Measurements from ENCODE around the gene COL5A1. TPM values are rescaled to one million over a fixed set of nuclear protein-coding genes. Genes with fewer than 3 reads are reported as not detected.

The COL5A1 gene
- total RNA-seq, 1 donor from 2014 or later = 1,552 TPM

DNA sequence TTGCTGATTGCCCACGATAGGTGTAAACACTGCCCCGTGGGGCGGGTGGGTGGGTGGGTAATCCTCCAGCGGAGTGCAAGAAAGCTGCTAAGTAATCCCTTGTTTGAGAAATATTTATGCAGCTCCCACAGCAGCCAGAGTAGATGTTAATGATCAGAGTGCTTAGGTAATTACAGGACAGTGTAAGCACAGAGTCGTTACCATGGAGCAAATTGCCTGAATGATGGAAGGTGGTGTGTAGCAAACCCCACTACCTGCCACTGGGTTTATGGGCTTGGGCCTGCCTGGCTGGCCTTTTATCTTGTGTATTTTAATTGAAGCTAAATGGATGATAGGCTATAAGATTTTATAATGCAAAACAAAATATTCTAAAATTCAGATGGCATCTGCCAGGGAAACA is 110.0 kb downstream of the COL5A1 start:
- Mint-ChIP-seq H3K27ac (ENCODE audit: unreplicated experiment) (no peak overlapping the region), H3K9me3 (ENCODE audit: unreplicated experiment) (no peaks in the 10 kb centered on the region), H3K4me1 (ENCODE audit: unreplicated experiment) (no peaks in the 10 kb centered on the region), H3K4me3 (ENCODE audit: unreplicated experiment) (no peak overlapping the region), H3K36me3 (ENCODE audit: unreplicated experiment) (peaks cover 40% of the 10 kb centered on the region), H3K27me3 (ENCODE audit: unreplicated experiment) (no peaks in the 10 kb centered on the region)
- TF ChIP-seq, protein P1, sequence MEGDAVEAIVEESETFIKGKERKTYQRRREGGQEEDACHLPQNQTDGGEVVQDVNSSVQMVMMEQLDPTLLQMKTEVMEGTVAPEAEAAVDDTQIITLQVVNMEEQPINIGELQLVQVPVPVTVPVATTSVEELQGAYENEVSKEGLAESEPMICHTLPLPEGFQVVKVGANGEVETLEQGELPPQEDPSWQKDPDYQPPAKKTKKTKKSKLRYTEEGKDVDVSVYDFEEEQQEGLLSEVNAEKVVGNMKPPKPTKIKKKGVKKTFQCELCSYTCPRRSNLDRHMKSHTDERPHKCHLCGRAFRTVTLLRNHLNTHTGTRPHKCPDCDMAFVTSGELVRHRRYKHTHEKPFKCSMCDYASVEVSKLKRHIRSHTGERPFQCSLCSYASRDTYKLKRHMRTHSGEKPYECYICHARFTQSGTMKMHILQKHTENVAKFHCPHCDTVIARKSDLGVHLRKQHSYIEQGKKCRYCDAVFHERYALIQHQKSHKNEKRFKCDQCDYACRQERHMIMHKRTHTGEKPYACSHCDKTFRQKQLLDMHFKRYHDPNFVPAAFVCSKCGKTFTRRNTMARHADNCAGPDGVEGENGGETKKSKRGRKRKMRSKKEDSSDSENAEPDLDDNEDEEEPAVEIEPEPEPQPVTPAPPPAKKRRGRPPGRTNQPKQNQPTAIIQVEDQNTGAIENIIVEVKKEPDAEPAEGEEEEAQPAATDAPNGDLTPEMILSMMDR (IDR thresholded peaks at IDR 0.05) = no peak
- no peak for DNase-seq (ENCODE audit: extremely low spot score, unreplicated experiment)

DNA sequence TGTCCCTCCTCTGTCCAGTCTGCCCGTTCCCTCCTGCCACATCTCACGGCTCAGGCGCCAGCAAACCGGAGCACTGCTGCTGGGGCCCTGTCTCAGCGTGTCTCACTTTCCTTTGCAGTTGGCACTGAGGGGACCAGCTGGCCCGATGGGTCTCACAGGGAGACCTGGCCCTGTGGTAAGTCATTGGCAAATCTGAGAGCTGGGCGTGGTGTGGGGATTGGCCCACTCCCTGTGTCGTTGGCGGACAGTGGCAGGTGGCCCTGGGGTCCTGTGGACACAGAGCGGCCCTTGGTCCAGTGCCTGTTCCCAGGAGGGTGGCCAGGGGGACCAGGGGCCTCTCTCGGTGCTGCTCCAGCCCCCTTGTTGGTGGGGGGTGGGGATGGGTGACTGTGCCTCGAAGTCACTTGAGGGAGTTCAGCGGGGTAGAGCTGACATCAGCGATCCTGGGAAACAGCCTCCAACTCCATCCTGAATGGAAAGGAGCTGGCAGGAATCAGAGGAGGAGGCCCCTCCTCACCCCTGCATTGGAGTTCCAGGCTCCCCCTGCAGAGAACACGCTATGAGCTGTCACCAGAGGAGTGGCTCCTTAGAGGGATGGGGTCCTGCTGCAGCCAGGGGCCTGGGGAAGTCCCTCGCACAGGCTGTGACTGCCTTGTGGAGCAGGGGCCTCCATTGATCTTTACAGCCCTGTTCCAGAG is 111.0 kb downstream of the COL5A1 start:
- H3K36me3 Mint-ChIP-seq (ENCODE audit: unreplicated experiment) = peaks cover 38% of the 10 kb centered on the region
- H3K27me3 Mint-ChIP-seq (ENCODE audit: unreplicated experiment) = no peaks in the 10 kb centered on the region
- no peaks in the 10 kb centered on the region for H3K9me3 Mint-ChIP-seq (ENCODE audit: unreplicated experiment)
- TF ChIP-seq, protein P1 (IDR thresholded peaks at IDR 0.05) = no peak
- DNase-seq (ENCODE audit: extremely low spot score, unreplicated experiment) = no peak
- H3K4me1 Mint-ChIP-seq (ENCODE audit: unreplicated experiment) = no peaks in the 10 kb centered on the region
- no peak overlapping the region for H3K27ac Mint-ChIP-seq (ENCODE audit: unreplicated experiment)
- no peak overlapping the region for H3K4me3 Mint-ChIP-seq (ENCODE audit: unreplicated experiment)

DNA sequence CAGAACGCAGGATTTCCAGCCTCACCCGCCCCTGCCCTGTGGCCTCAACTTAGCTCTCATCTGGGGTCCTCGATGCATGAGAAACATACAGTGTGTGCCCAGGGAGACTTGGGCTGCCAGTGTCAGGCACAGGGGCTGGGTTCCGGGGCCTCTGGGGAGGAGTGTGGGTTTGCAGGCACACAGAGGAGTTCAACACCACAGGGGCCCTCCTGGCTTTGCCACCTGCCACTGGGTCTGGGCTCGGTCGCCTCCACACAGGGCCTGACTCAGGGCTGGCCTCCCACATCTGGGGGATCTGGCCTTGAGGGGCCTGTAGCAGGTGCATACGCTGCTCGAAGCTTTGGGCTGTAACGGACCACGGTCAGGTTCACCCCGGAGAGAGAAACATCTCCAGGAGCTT is 111.6 kb downstream of the COL5A1 start:
- Mint-ChIP-seq H3K4me1 (ENCODE audit: unreplicated experiment) (no peaks in the 10 kb centered on the region), H3K27me3 (ENCODE audit: unreplicated experiment) (no peaks in the 10 kb centered on the region), H3K4me3 (ENCODE audit: unreplicated experiment) (no peak overlapping the region), H3K27ac (ENCODE audit: unreplicated experiment) (no peak overlapping the region), H3K9me3 (ENCODE audit: unreplicated experiment) (no peaks in the 10 kb centered on the region), H3K36me3 (ENCODE audit: unreplicated experiment) (peaks cover 40% of the 10 kb centered on the region)
- DNase-seq (ENCODE audit: extremely low spot score, unreplicated experiment) = no peak
- TF ChIP-seq, protein P1 (IDR thresholded peaks at IDR 0.05) = no peak

DNA sequence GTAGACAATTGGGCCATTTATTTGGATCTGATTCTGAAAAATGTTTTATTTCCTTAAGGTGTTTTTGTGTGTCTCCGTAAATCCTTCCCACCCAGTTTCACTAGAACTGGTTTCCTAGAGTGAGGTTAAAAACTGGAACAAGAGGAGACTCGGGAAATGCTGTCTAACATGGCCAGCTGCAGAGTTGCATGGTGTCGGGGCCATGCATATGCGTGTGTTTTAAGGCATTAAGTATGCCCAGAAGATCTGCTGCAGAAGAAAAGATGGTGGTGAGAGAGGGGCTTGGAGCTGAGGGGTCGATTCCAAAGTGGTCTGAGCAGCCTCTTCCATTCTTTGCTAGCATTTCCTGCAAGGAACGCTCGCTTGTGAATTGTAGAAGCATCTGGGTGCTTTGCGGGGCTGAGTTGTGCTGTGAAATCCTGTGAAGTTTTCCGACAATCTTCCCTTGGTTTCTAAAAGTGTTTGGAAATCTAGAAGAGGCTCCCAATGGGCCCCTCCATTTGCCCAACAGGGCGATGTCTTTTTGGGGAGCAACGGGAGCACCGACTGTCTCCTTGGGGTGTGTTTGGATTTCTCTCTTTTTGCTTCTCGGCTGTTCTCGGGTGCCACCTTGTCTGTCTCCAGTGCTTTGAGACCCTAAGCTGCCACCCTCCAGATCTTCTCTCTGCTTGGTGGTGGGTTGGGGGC is 113.8 kb downstream of the COL5A1 start:
- TF ChIP-seq, protein P1 (IDR thresholded peaks at IDR 0.05) = no peak
- Mint-ChIP-seq H3K4me3 (ENCODE audit: unreplicated experiment) (no peak overlapping the region), H3K4me1 (ENCODE audit: unreplicated experiment) (peaks cover 2% of the 10 kb centered on the region), H3K36me3 (ENCODE audit: unreplicated experiment) (peaks cover 29% of the 10 kb centered on the region), H3K27ac (ENCODE audit: unreplicated experiment) (peak overlapping the region; percentile 56), H3K27me3 (ENCODE audit: unreplicated experiment) (no peaks in the 10 kb centered on the region), H3K9me3 (ENCODE audit: unreplicated experiment) (no peaks in the 10 kb centered on the region)
- no peak for DNase-seq (ENCODE audit: extremely low spot score, unreplicated experiment)

DNA sequence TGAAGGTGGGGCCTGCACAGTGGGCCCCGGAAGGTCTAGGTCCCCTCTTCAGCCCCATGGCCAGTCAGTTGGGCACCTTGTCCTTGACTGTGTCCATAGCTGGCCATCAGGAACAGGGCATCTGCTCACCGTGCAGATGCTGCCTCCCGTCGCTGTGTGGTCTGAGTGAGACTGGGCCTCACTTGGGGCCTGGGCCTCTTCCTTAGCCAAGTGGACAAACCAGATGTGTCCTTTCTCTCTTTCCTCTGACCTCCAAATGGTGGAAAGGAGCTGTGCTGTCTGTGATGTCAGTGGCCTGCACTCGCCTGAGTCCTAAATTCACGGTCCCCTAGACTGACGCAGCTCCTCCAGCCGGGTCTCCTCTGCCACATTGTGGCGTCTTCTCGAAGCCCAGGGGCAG is 114.5 kb downstream of the COL5A1 start:
- H3K27ac Mint-ChIP-seq (ENCODE audit: unreplicated experiment) = peak overlapping the region; percentile 56
- no peaks in the 10 kb centered on the region for H3K9me3 Mint-ChIP-seq (ENCODE audit: unreplicated experiment)
- no peaks in the 10 kb centered on the region for H3K27me3 Mint-ChIP-seq (ENCODE audit: unreplicated experiment)
- no peak overlapping the region for H3K4me3 Mint-ChIP-seq (ENCODE audit: unreplicated experiment)
- peaks cover 33% of the 10 kb centered on the region for H3K36me3 Mint-ChIP-seq (ENCODE audit: unreplicated experiment)
- peaks cover 2% of the 10 kb centered on the region for H3K4me1 Mint-ChIP-seq (ENCODE audit: unreplicated experiment)
- TF ChIP-seq, protein P1 (IDR thresholded peaks at IDR 0.05) = no peak
- no peak for DNase-seq (ENCODE audit: extremely low spot score, unreplicated experiment)

All from osteocyte (in vitro differentiated cells).